LNCaP clone FGC (cell line): ENCODE results near the gene MAPK1IP1L.
A peak's percentile ranks its signal among the peaks of the same experiment; 100 is the strongest.
"Not testable (repeated sequence)": the region's sequence is repeated elsewhere in the genome, so short reads cannot be mapped to it uniquely, and the experiment has no call there.

Experiments
- DNase-seq: peaks from one replicate; pipeline ENCODE4 v3.0.0-alpha.2; 2011; ENCODE audit warnings: low read depth
- H3K4me3 ChIP-seq: 2 replicates; pipeline ENCODE4 v1.5.1; 2011; ENCODE audit warnings: mild to moderate bottlenecking, low read depth, low read length, control low read depth
- CTCF ChIP-seq: IDR thresholded peaks from 2 replicates; pipeline ENCODE4 v1.5.1; 2012; ENCODE audit warnings: mild to moderate bottlenecking; ENCODE audit not compliant: control insufficient read depth, insufficient read depth; ENCODE audit errors: extremely low read depth

MAPK1IP1L gene

GRCh38 chr14:55053500-55053899 lies 2.1 kb downstream of the MAPK1IP1L start:
- H3K4me3 ChIP-seq = peak overlapping the region; percentile 88
- no peak for TF ChIP-seq CTCF
- no peak for DNase-seq

- no peak for TF ChIP-seq CTCF
- H3K4me3 ChIP-seq = peak overlapping the region; percentile 88
- no peak for DNase-seq
Measured at GRCh38 chr14:55054098-55054497, 2.7 kb downstream of the MAPK1IP1L start.

- H3K4me3 ChIP-seq = no peak overlapping the region
- TF ChIP-seq CTCF = no peak
- no peak for DNase-seq
Measured at GRCh38 chr14:55057919-55058318, 6.5 kb downstream of the MAPK1IP1L start.

- TF ChIP-seq CTCF = no peak
Measured at GRCh38 chr14:55059333-55059732, 7.9 kb downstream of the MAPK1IP1L start.

GRCh38 chr14:55062517-55063351 lies 11.3 kb downstream of the MAPK1IP1L start:
- H3K4me3 ChIP-seq = no peak overlapping the region
- DNase-seq = no peak
- TF ChIP-seq CTCF = no peak

More at GRCh38 chr14:55059333-55059732, 7.9 kb downstream of the MAPK1IP1L start:
- DNase-seq = no peak
- H3K4me3 ChIP-seq = no peak overlapping the region

- not testable (repeated sequence) for H3K4me3 ChIP-seq, DNase-seq
Measured at GRCh38 chr14:55064896-55065295, 13.4 kb downstream of the MAPK1IP1L start.

- no peak for TF ChIP-seq CTCF
- DNase-seq = no peak
- no peak overlapping the region for H3K4me3 ChIP-seq
Measured at GRCh38 chr14:55065411-55065810, 14.0 kb downstream of the MAPK1IP1L start.
